Measurements from ENCODE around the gene OMA1.

Gene OMA1

GRCh38 chr1:58432851-58433668 lies 113.5 kb downstream of the OMA1 start:
- no peak for DNase-seq (ENCODE audit: low read depth in 2 of 3, low spot score in 2 of 3)

- DNase-seq (ENCODE audit: low read depth in 2 of 3, low spot score in 2 of 3) = no peak
Measured at GRCh38 chr1:58431901-58432620, 114.5 kb downstream of the OMA1 start.

Data from activated CD8-positive, alpha-beta memory T cell treated with anti-CD3 and anti-CD28 coated beads for 48 hours (primary cell).